Upper lobe of right lung (tissue), 1 donor: ENCODE measurements around the gene PKD1L1. TPM values are rescaled to one million over a fixed set of nuclear protein-coding genes. Genes with fewer than 3 reads are reported as not detected.

Experiments
- ATAC-seq: fragments of 200-7000 bp; cut with Tn5 transposase; one replicate; pipeline ENCODE4 v1.9.1; 2020; ENCODE audit warnings: mild to moderate bottlenecking, moderate library complexity
- DNase-seq: peaks from one replicate; pipeline ENCODE4 v3.0.0-alpha.2; 2020
- H3K27ac ChIP-seq: fragments of 200-600 bp; one replicate; pipeline ENCODE4 v1.8.0; 2022
- H3K27me3 ChIP-seq: fragments of 200-600 bp; one replicate; pipeline ENCODE4 v1.8.0; 2022; ENCODE audit warnings: mild to moderate bottlenecking
- H3K36me3 ChIP-seq: fragments of 200-600 bp; one replicate; pipeline ENCODE4 v1.8.0; 2022
- H3K4me1 ChIP-seq: fragments of 200-600 bp; one replicate; pipeline ENCODE4 v1.8.0; 2022
- H3K4me3 ChIP-seq: fragments of 200-600 bp; one replicate; pipeline ENCODE4 v1.8.0; 2022; ENCODE audit warnings: mild to moderate bottlenecking
- H3K9me3 ChIP-seq: fragments of 200-600 bp; one replicate; pipeline ENCODE4 v1.8.0; 2022
- intact Hi-C: fragments of 100-400 bp; cut with DNase I; formaldehyde crosslinking; loops from one replicate; pipeline ENCODE4 v1.11.0; 2022
- total RNA-seq: library from RNA; stranded (reverse); fragmentation: NEBNext Ultra II Directional; extraction: Animal tissue kit (Norgen Biotek cat#: 25700); gene quantifications from one replicate; pipeline ENCODE4 v1.2.1, GENCODE V29; 2021
- TF ChIP-seq, protein P1 (sequence below): fragments of 200-600 bp; IDR thresholded peaks from one replicate; pipeline ENCODE4 v1.8.0; 2022; ENCODE audit warnings: antibody characterized with exemption
- donor health status: DM: no; HTN: yes; CAD: no; lungs with severe emphysema.

Gene PKD1L1
- total RNA-seq, 1 donor from 2014 or later = 1.0 TPM

DNA sequence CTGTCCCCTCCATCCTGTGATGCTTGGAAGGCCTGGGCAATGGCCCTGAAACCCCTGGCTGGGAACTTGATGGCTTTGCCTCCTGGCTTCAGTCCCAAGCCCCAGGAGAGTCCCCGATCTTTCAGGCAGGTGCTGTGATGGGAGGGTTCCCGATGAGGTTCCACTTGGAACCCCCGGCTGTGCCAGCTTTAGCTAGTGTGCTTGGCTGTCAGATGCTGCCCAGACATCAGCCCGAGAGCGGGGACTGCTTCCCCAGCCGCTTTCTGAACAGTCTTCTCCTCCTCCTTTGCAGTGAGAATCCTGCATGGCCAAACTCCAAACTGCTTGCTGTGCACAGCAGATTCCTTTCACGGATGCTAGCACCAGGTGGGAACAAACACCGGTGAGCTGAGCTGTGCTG lies 58.1 kb downstream of the PKD1L1 start:
- intact Hi-C loops = no loop called here
- H3K27ac ChIP-seq = no peak overlapping the region
- ATAC-seq (no peak), DNase-seq (no peak)
- H3K36me3 ChIP-seq = no peaks in the 10 kb centered on the region
- TF ChIP-seq, protein P1, sequence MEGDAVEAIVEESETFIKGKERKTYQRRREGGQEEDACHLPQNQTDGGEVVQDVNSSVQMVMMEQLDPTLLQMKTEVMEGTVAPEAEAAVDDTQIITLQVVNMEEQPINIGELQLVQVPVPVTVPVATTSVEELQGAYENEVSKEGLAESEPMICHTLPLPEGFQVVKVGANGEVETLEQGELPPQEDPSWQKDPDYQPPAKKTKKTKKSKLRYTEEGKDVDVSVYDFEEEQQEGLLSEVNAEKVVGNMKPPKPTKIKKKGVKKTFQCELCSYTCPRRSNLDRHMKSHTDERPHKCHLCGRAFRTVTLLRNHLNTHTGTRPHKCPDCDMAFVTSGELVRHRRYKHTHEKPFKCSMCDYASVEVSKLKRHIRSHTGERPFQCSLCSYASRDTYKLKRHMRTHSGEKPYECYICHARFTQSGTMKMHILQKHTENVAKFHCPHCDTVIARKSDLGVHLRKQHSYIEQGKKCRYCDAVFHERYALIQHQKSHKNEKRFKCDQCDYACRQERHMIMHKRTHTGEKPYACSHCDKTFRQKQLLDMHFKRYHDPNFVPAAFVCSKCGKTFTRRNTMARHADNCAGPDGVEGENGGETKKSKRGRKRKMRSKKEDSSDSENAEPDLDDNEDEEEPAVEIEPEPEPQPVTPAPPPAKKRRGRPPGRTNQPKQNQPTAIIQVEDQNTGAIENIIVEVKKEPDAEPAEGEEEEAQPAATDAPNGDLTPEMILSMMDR = no peak
- no peak overlapping the region for H3K4me3 ChIP-seq
- H3K27me3 ChIP-seq = no peaks in the 10 kb centered on the region
- no peaks in the 10 kb centered on the region for H3K4me1 ChIP-seq
- no peaks in the 10 kb centered on the region for H3K9me3 ChIP-seq

DNA sequence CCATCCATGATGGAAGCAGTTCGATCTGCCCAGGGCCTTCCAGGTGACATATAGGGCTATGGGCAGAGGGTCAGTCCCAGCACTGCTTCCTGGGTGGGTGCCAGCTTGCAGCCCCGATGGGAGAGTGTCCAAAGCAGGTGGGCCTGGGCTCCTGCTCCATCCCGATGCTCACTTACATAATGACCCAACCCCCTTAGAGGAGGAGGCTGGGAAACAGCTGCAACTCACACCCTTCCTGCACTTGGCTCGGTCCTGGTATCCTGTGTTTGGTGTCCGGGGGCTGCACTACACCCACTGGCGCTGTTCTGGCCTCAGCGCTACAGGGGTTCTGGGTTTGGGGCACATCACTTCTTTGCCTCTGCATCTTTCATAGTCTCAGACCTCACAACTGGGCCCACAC lies 58.5 kb downstream of the PKD1L1 start:
- Histone ChIP-seq H3K27ac (no peak overlapping the region), H3K27me3 (no peaks in the 10 kb centered on the region), H3K36me3 (no peaks in the 10 kb centered on the region), H3K4me3 (no peak overlapping the region), H3K9me3 (no peaks in the 10 kb centered on the region), H3K4me1 (no peaks in the 10 kb centered on the region)
- no peak for ATAC-seq
- intact Hi-C loops = no loop called here
- DNase-seq = no peak
- TF ChIP-seq, protein P1 = no peak

DNA sequence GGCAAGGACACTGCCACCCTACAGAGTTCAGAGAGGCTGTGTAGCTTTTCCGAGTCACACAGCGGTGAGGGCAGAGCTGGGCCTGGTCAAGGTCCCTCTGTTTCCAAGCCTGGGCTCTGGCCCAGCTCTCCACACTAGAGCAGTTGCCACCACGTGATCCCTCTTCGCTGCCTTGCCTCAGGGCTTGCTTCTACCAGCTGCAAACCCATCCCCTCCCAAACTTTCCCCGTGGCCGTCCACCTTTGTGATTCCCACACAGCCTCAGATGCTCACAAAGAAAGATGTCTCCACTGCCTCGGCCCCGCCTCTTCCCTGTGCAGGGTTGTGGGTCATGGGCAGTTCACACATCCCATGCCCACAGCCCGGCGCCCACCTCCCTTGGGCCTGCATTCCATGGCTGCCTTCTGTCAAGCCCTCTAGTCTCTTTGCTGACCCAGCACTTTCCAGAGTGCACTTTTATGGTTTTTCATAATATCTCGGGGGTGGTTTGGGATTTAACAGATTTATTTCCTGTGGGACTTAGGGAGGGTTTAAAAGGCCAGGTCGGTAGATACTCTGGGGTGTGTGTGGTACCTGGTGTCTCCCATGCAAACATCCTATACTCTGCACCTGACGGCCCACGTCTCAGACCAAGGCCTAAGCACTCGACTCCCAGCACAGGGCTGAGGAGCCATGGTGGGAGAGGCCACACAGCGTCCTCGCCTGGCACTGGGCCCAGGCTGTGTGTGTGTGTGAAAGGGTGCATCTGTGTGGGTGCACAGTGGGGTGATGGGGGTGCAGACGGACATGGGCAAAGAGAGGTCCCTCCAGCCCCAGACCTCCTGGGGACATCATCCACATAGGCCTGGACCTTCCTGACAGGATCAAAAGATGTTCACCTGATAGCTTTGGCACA lies 59.6 kb downstream of the PKD1L1 start:
- no peaks in the 10 kb centered on the region for H3K36me3 ChIP-seq
- TF ChIP-seq, protein P1 = no peak
- DNase-seq (no peak), ATAC-seq (no peak)
- intact Hi-C loops = no loop called here
- H3K4me3 ChIP-seq = no peak overlapping the region
- H3K4me1 ChIP-seq = no peaks in the 10 kb centered on the region
- H3K27ac ChIP-seq = no peak overlapping the region
- no peaks in the 10 kb centered on the region for H3K9me3 ChIP-seq
- no peaks in the 10 kb centered on the region for H3K27me3 ChIP-seq

DNA sequence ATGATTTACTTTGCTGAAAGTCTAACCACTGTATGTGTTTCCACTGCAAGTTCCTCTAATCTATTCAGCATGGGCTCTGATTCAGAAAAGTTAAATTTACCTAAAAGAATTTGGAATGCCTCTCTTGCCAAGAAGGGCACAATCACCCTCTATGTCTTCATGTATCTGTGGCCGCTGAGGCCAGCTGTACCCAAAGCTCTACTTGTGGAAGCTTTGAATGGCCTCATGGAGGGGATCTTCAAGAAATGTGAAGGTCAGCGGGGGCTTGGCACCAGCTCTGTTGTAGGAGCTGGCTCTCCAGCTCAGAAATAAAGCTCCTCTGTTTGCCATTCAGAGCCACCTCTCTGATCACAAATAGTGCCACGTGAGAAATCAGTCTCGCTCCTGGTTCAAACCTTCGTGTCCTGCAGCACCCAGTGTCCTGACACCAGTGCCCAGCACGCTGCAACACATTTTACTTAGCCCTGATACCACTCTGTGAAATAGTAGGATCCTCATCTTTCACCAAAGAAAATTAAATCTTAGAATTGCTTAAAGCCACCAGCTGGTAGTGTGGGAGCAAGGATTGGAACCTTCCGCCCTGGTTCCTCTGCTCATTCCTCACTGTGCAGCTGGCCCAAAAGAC lies 61.1 kb downstream of the PKD1L1 start:
- Histone ChIP-seq H3K36me3 (no peaks in the 10 kb centered on the region), H3K27ac (no peak overlapping the region), H3K4me1 (no peaks in the 10 kb centered on the region), H3K27me3 (no peaks in the 10 kb centered on the region), H3K9me3 (no peaks in the 10 kb centered on the region), H3K4me3 (no peak overlapping the region)
- TF ChIP-seq, protein P1 = no peak
- no peak for ATAC-seq
- intact Hi-C loops = no loop called here
- no peak for DNase-seq

DNA sequence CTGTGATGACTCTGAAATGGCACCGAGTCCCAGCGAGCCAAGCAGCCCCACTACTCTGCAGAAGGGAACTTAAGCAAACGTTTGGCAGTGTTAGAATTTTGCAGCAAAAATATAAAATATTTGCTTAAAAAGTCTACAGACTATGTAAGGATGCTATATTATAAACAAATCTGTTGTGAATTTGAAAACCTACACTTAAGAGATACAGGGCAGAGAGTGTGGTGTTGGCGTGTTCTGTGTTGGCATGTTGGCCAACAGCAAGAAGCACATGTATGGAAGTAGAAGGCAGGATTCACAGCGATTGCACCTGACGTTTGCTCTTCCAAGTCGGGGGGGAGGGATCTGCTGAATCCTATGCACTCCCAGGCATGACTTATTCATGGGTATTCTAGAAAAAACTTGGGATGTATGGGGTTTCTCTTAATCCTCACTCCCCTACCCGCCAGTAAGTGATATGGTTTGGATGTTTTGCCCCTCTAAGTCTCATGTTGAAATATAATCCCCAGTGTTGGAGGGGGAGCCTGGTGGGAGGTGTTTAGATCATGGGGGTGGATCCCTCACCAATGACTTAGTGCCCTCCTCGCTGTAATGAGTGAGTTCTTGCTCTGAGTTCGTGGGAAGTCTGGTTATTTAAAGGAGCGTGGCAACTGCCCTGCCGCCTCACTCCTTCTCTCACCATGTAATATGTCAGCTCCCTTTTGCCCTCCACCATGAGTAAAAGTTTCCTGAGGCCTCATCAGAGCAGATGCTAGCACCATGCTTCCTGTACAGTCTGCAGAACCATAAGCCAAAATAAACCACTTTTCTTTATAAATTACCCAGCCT lies 62.1 kb downstream of the PKD1L1 start:
- H3K36me3 ChIP-seq = no peaks in the 10 kb centered on the region
- ATAC-seq (no peak), DNase-seq (no peak)
- H3K4me3 ChIP-seq = no peak overlapping the region
- H3K27ac ChIP-seq = no peak overlapping the region
- TF ChIP-seq, protein P1 = no peak
- H3K9me3 ChIP-seq = no peaks in the 10 kb centered on the region
- no peaks in the 10 kb centered on the region for H3K27me3 ChIP-seq
- intact Hi-C loops = no loop called here
- no peaks in the 10 kb centered on the region for H3K4me1 ChIP-seq
